ENCODE results near the gene MED12L.
"Not testable (repeated sequence)": the region's sequence is repeated elsewhere in the genome, so short reads cannot be mapped to it uniquely, and the experiment has no call there.

The MED12L gene

GRCh38 chr3:151052756-151053155 is 32.7 kb upstream of the MED12L start:
- no peak for DNase-seq (ENCODE audit: low spot score)
- in situ Hi-C loops (cut with MboI; ENCODE audit: low sequenced_read_pairs, unreplicated experiment): no loop called here
- no peak for TF ChIP-seq CTCF (IDR thresholded peaks at IDR 0.05; ENCODE audit: borderline replicate concordance, control extremely low read depth, extremely low read depth, insufficient read depth, missing control alignments)

DNA sequence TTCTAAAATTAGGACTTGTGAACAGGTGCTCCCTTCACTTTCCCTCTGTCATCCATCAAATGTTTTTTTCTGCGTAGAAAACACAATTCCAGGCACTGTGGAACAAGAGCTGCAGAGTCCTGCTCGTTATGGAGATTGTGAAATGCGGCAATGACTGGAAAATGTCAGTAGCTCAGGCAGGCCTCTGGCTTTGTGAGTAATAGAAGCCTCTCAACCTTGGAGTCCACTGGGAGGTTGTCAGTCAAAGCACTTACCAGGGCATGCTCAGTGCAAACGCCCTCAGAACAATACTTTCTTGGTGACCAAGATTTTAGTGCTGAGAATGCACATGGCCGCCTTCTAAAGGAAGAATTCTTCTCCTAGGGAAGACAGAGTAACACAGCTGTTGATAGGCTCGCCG is 26.7 kb upstream of the MED12L start:
- in situ Hi-C loops (cut with MboI; ENCODE audit: low sequenced_read_pairs, unreplicated experiment): no loop called here
- no peak for TF ChIP-seq CTCF (IDR thresholded peaks at IDR 0.05; ENCODE audit: borderline replicate concordance, control extremely low read depth, extremely low read depth, insufficient read depth, missing control alignments)

DNA sequence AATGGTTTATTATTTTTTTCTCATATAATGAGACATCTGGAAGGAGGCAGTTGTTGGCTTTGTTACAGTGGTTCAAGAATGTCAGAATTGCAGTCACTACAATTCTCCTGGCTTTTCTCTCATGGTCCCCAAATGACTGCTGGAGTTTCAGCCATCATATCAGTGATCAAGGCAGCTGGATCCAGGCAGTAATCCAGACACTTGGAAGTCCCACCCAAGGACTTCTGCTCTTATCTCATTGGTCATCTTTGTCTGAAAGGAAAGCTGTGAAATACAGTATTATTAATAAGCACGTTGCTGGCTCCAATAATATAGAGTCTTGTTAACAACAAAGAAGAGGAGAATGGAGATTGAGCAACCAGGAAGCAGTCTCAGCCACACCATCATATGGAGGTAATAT is 22.9 kb upstream of the MED12L start:
- no peak for DNase-seq (ENCODE audit: low spot score)
- in situ Hi-C loops (cut with MboI; ENCODE audit: low sequenced_read_pairs, unreplicated experiment): no loop called here
- no peak for TF ChIP-seq CTCF (IDR thresholded peaks at IDR 0.05; ENCODE audit: borderline replicate concordance, control extremely low read depth, extremely low read depth, insufficient read depth, missing control alignments)

More for the DNA sequence above, 26.7 kb upstream of the MED12L start:
- DNase-seq (ENCODE audit: low spot score): no peak

- in situ Hi-C loops (cut with MboI; ENCODE audit: low sequenced_read_pairs, unreplicated experiment): no loop called here
- DNase-seq (ENCODE audit: low spot score): no peak
- TF ChIP-seq CTCF (IDR thresholded peaks at IDR 0.05; ENCODE audit: borderline replicate concordance, control extremely low read depth, extremely low read depth, insufficient read depth, missing control alignments): no peak
Measured at GRCh38 chr3:151067158-151067557, 18.3 kb upstream of the MED12L start.

GRCh38 chr3:151072842-151073241 is 12.6 kb upstream of the MED12L start:
- DNase-seq (ENCODE audit: low spot score); in situ Hi-C loops (cut with MboI; ENCODE audit: low sequenced_read_pairs, unreplicated experiment): not testable (repeated sequence)

DNA sequence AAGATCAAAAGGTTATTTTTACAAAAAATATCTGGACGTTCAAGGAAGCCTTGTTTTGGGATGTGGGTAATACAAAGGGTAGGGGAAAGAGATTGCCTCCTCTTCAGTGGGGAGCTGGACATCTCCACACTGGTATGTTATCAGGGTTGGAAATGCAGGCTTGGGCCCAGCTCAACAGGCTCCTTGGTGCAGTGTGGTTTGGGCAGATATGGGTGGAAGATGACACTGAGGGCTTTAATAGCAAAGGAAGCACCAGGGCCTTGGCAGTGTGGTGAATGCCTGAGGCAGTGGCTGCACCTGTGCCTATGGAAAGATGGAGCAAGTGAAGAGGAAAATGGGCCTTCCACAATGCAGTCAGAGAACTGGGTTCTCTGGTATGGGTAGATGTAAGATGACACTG is 11.2 kb upstream of the MED12L start:
- no peak for DNase-seq (ENCODE audit: low spot score)
- in situ Hi-C loops (cut with MboI; ENCODE audit: low sequenced_read_pairs, unreplicated experiment): no loop called here
- TF ChIP-seq CTCF (IDR thresholded peaks at IDR 0.05; ENCODE audit: borderline replicate concordance, control extremely low read depth, extremely low read depth, insufficient read depth, missing control alignments): no peak

- no peak for TF ChIP-seq CTCF (IDR thresholded peaks at IDR 0.05; ENCODE audit: borderline replicate concordance, control extremely low read depth, extremely low read depth, insufficient read depth, missing control alignments)
- no peak for DNase-seq (ENCODE audit: low spot score)
- in situ Hi-C loops (cut with MboI; ENCODE audit: low sequenced_read_pairs, unreplicated experiment): no loop called here
Measured at GRCh38 chr3:151075869-151076562, 9.4 kb upstream of the MED12L start.
